ENCODE results near the gene VWA2.

DNA sequence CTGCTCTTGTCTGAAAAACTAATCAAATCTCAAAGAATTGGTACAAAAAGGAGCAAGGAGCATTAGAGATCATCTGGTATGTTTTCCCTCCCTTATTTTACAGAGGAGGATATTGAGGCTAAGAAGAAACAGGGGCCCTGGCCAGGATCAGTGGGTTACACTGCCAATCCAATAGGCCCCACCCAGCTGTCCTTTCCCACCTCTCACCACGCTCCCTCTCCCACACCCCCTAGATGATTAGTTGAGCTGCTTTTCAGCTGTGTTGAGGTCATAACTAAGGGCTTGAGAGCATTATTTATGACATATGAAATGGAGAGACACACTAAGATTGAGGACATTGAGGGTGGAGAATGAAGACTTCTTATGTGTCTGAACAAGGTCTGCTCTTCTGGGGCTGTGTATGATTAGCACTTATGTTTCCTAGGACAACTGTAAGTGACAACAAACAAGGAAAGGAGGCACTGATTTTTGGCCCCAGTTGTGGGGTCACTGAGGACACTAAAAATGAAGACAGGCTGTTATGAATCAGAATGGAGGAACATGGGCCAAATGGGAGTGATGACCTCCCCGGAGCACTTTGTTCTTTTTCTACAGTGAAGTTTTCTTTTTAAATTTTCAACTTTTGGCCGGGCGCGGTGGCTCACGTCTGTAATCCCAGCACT, 26.5 kb downstream of the VWA2 start:
- TF ChIP-seq, protein P1, sequence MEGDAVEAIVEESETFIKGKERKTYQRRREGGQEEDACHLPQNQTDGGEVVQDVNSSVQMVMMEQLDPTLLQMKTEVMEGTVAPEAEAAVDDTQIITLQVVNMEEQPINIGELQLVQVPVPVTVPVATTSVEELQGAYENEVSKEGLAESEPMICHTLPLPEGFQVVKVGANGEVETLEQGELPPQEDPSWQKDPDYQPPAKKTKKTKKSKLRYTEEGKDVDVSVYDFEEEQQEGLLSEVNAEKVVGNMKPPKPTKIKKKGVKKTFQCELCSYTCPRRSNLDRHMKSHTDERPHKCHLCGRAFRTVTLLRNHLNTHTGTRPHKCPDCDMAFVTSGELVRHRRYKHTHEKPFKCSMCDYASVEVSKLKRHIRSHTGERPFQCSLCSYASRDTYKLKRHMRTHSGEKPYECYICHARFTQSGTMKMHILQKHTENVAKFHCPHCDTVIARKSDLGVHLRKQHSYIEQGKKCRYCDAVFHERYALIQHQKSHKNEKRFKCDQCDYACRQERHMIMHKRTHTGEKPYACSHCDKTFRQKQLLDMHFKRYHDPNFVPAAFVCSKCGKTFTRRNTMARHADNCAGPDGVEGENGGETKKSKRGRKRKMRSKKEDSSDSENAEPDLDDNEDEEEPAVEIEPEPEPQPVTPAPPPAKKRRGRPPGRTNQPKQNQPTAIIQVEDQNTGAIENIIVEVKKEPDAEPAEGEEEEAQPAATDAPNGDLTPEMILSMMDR (conservative IDR thresholded peaks at IDR 0.05; ENCODE audit: low read depth, low read length), result no peak
- no peak for TF ChIP-seq RAD21 (IDR thresholded peaks at IDR 0.05; ENCODE audit: low read length)
- no peak for TF ChIP-seq NFE2L2 (IDR thresholded peaks at IDR 0.05; ENCODE audit: low read depth, low read length)
- TF ChIP-seq CEBPB (IDR thresholded peaks at IDR 0.05; ENCODE audit: low read depth, low read length), result no peak
- TF ChIP-seq MXI1 (IDR thresholded peaks at IDR 0.05; ENCODE audit: borderline replicate concordance, low read depth, low read length), result no peak
- no peak for TF ChIP-seq RFX5 (IDR thresholded peaks at IDR 0.05; ENCODE audit: low read depth, low read length)
